Activated T-cell treated with anti-CD3 and anti-CD28 coated beads, Interleukin-2, amount 50 U/mL, for 4 hours (primary cell): Measurements from ENCODE around the gene YY1. TPM values are rescaled to one million over a fixed set of nuclear protein-coding genes. Genes with fewer than 3 reads are reported as not detected.
"Not testable (repeated sequence)": the region's sequence is repeated elsewhere in the genome, so short reads cannot be mapped to it uniquely, and the experiment has no call there.

Source experiments
- ATAC-seq, 2 donors: fragments of 200-7000 bp; cut with Tn5 transposase; one replicate each; pipeline ENCODE4 v1.10.0; 2021
- DNase-seq: peaks from one replicate; pipeline ENCODE4 v3.0.0-alpha.2; 2020
- H3K27me3 Mint-ChIP-seq: one replicate; pipeline ENCODE4 v1.8.0; 2021; ENCODE audit warnings: low read depth, mixed read lengths
- H3K36me3 Mint-ChIP-seq: one replicate; pipeline ENCODE4 v1.8.0; 2022; ENCODE audit warnings: mixed read lengths; ENCODE audit not compliant: insufficient read depth
- H3K4me1 Mint-ChIP-seq: one replicate; pipeline ENCODE4 v1.8.0; 2021; ENCODE audit warnings: low read depth, mixed read lengths
- H3K4me3 Mint-ChIP-seq: one replicate; pipeline ENCODE4 v1.8.0; 2021; ENCODE audit warnings: mild to moderate bottlenecking, moderate library complexity, mixed read lengths
- H3K9me3 Mint-ChIP-seq: one replicate; pipeline ENCODE4 v1.8.0; 2021; ENCODE audit warnings: mixed read lengths
- total RNA-seq, 3 donors: library from RNA; stranded (reverse); gene quantifications; one replicate each; pipeline ENCODE4 v1.2.1, GENCODE V29; 2021

Gene YY1
- total RNA-seq, 3 donors from 2014 or later = 81.3 to 90.1 (median 88.3) TPM

DNA sequence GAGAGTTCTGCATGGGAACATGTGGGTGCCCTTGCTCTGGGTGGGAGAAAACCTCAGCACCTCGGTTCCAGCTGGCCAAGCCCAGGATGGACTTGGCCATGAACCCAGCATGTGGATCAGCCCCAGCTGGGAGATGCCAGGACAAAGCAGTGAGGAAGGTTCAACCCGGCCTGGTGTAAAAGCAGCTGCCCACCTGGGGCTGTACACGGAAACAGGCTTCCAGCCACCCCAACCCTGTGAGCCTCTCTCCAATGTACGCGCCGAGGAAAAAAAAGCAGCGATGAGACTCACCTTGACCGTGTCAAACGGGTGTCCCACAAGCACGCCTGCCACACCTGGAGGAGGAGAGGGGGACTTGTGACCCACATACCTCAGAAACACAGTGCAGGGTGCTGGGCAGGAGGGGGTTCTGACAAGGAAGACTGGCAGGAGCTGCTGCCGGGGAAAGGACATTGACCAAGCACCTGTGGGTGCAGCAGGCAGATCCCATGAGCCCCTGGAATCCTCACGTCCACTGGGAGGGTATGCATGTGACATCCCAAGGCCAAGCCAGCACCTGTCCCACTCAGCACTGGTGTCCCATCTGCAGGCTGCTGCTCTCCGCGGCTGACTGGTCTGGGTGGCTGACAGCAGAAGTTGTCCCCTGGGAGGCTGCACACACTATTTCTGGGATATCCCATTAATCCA, 59.8 kb downstream of the YY1 start:
- DNase-seq (no peak), ATAC-seq (no peak)
- Mint-ChIP-seq H3K27me3 (no peaks in the 10 kb centered on the region), H3K36me3 (no peaks in the 10 kb centered on the region), H3K9me3 (no peaks in the 10 kb centered on the region), H3K4me3 (no peak overlapping the region), H3K4me1 (peaks cover 2% of the 10 kb centered on the region)

DNA sequence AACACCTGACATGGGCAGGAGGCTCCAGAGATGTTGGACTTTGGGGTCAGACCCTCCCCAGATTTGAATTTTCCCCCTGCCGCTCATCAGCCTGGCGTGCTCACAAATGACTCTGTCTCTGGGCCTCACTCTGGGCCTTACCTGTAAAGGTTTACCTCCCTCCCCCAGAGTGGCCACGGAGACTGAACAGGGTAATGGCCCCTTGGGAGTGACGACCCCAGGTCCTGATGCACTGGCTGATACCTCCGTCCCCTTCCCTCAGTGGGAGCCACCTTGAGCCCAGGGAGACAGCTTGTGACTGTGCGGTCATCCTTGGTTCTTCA, 60.3 kb downstream of the YY1 start:
- ATAC-seq (no peak), DNase-seq (no peak)
- no peaks in the 10 kb centered on the region for H3K36me3 Mint-ChIP-seq
- no peaks in the 10 kb centered on the region for H3K9me3 Mint-ChIP-seq
- H3K4me1 Mint-ChIP-seq = peaks cover 2% of the 10 kb centered on the region
- H3K27me3 Mint-ChIP-seq = no peaks in the 10 kb centered on the region
- no peak overlapping the region for H3K4me3 Mint-ChIP-seq

DNA sequence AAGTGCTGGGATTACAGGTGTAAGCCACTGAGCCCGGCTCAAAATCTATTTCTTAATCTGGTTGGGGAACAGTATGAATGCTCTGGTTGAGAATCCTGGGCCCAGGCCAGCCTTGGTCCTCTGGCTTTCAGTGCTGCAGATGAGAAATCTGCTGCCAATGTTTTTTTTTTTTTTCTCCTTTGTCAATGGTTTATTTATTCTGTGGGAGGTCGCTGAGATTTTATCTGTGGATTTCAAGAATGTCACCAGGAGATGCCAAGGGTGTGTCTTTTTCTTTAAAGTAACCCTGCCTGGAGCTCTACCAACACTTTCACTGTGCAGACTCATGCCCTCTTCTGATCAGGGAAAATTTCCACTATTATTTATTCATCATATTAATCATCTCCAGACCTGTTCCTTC, 63.7 kb downstream of the YY1 start:
- Mint-ChIP-seq H3K27me3 (peaks cover 8% of the 10 kb centered on the region), H3K4me3 (no peak overlapping the region), H3K36me3 (no peaks in the 10 kb centered on the region), H3K9me3 (no peaks in the 10 kb centered on the region), H3K4me1 (peaks cover 7% of the 10 kb centered on the region)
- DNase-seq (no peak), ATAC-seq (no peak)

DNA sequence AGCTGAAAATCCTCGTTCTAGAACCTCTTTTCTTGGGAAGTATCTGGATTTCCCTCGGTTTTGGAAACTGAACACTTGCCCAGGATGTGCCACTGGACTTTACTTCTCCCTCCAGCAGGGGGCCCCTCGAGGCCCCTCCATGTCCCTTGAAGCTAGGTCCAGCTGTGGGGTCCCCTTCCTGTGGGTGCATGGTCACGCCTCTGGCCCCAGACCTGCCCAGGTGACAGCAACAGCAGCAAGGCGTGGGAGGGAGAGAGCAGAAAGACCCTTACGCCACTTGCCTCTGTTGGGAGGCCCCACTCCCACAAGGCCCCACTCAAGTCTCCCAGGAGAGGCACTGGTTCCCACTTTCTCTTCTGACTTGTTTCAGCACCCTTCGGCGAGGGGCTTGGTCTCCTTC, 64.2 kb downstream of the YY1 start:
- DNase-seq = no peak
- Mint-ChIP-seq H3K9me3 (no peaks in the 10 kb centered on the region), H3K4me3 (no peak overlapping the region), H3K27me3 (peaks cover 8% of the 10 kb centered on the region), H3K4me1 (peaks cover 7% of the 10 kb centered on the region), H3K36me3 (no peaks in the 10 kb centered on the region)
- no peak for ATAC-seq

DNA sequence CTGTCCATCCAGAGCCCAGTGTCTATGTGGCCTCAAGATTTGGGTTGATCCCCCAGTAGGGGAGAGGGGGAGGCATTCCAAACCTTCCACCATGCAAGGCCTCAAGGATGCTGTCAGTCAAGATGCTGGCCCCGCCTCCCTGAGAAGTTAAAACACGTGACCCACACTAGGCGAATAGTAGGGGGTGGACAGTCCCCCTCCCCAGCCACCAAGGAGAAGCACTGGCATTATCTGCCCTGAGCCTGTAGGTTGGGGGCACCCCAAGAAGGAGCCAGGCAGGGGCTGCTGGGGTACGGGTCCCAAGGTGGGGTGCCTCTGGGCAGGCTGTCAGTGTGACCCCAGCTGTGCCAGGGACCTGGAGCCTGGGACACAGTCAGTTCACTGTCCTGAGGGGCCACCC, 65.0 kb downstream of the YY1 start:
- Mint-ChIP-seq H3K36me3 (no peaks in the 10 kb centered on the region), H3K9me3 (no peaks in the 10 kb centered on the region), H3K4me1 (peaks cover 7% of the 10 kb centered on the region), H3K27me3 (peaks cover 8% of the 10 kb centered on the region), H3K4me3 (no peak overlapping the region)
- no peak for ATAC-seq
- DNase-seq = no peak

DNA sequence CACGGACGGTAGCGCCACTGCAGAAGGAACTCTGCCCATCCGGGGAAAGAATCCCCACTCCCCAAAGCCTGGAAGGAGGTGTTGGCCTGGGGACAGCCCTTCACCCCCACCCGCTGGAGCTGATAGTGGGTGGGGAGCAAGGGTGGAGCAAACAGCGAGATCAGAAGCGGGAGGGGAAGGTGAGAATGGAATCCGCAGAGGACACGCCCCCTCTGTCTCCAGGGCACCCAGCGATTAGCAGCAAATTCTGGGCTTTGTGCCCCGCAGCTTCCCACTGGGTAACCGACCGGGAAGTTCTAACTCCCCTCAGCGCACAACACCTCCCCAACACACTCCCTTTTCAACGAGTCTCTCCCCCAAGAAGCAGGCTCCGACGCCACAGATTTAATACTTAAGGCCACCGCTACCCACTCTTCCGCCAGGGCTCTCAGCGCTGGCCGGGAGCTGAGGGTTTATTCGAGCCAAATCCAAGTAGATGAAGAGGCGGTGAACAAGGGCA, 65.9 kb downstream of the YY1 start:
- H3K36me3 Mint-ChIP-seq = no peaks in the 10 kb centered on the region
- ATAC-seq (no peak), DNase-seq (peak; percentile 24)
- H3K4me1 Mint-ChIP-seq = peaks cover 7% of the 10 kb centered on the region
- no peaks in the 10 kb centered on the region for H3K9me3 Mint-ChIP-seq
- H3K4me3 Mint-ChIP-seq = peak overlapping the region; percentile 74
- H3K27me3 Mint-ChIP-seq = peaks cover 8% of the 10 kb centered on the region

DNA sequence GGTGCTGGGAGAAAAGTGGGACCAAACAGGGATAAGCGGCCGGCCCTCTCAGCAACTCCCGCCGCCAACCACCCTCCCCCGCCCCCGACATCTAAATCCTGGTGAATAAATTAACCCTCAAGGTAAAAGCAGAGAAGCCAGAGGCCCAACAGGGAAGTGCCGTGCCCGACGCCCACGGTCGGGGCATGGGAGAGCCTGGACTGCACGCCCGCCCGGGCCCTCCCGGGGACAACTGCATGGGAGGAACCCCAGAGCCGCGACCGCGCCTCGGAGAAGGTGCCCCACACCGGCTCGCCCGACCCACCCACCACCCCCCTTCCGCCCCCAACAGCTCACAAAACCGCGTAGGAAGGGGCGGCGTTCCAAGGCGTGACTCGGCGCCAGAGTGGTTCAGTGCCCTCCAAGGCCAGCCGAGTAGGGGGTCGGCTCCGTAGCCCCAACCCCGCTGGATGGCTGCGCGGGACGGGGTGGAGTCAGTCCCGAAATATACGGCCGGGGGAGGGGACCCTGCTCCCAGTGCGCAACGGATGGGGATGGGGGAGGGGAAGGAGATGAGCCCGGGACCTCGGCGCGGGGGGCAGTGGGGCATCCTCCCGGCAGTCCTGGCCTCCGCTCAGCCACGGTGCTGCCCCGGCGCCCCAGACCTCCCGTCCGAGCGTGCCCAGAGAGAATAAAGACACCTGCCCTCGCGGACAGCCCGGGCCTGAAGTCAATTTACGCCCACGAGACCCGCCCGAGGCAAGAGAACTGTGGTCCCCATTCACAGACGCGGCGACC, 66.6 kb downstream of the YY1 start:
- Mint-ChIP-seq H3K4me3 (peak overlapping the region; percentile 76), H3K4me1 (peaks cover 7% of the 10 kb centered on the region), H3K9me3 (no peaks in the 10 kb centered on the region), H3K36me3 (no peaks in the 10 kb centered on the region), H3K27me3 (peaks cover 8% of the 10 kb centered on the region)
- ATAC-seq (peak; percentile 19 to 42), DNase-seq (peak; percentile 56)

DNA sequence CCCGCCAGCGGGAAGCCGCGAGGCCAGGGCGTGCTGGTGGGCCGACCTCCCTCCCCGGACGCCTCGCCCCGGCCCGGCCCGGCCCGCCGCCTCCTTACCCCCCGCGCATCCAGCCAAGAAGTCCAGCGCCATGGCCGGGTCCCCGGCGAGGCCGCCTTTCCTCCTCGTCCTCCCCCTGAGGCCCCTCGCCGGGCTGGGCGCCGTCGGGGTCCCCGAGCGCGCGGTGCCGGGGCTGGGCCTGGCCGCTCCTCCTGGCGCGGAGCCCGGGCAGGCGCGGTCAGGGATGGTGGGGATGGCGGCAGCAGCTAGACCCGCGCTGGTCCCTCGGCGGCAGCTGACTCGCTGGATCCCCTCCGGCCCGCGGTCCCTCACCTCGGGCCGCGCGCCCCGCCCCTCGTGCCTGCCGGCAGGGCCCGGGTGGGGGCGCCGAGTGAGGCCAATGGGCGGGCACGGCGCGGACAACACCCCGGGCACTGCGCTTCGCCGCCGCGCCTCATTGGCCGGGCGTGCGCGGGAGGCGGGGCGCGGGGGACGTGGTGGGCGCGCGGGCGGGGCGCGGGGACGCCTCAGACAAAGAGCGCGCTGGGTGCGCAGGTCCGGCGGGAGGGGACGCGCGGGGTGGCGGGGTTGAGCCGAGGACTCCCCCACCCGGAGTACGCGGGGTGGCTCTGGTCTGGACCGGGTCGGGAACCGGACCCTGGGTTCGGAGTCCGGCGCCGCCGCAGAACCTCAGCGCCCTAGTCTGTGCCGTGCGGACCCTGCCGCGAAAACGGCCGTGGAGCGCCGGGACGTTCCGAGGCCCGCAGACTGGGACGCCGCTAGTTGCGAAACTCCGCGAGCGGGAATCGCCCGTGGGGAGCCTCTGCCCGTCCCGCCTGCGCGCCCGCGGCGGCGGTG, 67.4 kb downstream of the YY1 start, which contains the start of gene SLC25A29:
SLC25A29 (minus strand) TSS at position 344 of the 897 bp plus-strand sequence; CDS start at position 132, 212 bp downstream.
- Mint-ChIP-seq H3K4me1 (peaks cover 7% of the 10 kb centered on the region), H3K27me3 (peaks cover 8% of the 10 kb centered on the region), H3K9me3 (no peaks in the 10 kb centered on the region), H3K4me3 (peak within 1 kb of the TSS; percentile 76), H3K36me3 (no peaks in the 10 kb centered on the region)
- DNase-seq = peak; percentile 65
- ATAC-seq = peak; percentile 86 to 91

DNA sequence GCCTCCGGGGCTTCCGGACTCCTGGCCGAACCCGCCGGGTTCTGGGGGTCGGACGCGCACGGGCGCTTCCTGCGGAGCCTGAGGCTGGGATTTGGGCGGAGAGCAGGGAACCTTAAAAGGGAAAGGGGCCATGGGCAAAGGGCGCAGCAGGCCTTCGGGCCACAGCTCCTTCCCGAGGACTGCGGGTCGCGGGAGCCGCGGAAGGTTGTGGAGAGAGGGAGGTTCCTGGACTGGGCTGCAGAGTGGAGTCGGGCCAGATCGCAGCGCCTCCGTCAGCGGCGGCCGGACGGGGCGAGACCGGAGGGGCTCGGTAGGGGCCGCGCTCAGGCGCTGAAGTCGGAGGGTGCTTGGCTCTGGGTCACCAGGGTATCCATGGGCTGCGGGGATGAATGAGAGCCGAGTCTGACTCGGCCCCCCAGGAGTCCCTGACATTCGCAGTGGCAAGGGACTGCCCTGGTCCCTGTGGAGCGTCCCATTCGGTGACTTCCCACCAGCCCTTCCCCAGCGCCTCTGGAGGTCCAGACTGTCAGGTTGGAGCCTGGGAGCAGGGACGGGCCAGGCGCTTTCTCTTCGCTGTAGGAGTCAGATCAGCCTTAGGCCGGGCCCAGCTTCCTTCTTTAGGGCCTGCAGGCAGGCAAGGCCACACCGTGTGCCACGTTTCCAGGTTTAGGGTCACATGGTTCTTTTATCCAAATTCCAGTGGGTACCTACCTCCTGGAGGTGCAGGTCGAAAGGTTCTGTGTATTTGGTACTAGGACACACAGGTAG, 68.2 kb downstream of the YY1 start:
- ATAC-seq (no peak), DNase-seq (no peak)
- H3K36me3 Mint-ChIP-seq = no peaks in the 10 kb centered on the region
- H3K4me3 Mint-ChIP-seq = peak overlapping the region; percentile 75
- peaks cover 7% of the 10 kb centered on the region for H3K4me1 Mint-ChIP-seq
- H3K9me3 Mint-ChIP-seq = no peaks in the 10 kb centered on the region
- peaks cover 8% of the 10 kb centered on the region for H3K27me3 Mint-ChIP-seq

DNA sequence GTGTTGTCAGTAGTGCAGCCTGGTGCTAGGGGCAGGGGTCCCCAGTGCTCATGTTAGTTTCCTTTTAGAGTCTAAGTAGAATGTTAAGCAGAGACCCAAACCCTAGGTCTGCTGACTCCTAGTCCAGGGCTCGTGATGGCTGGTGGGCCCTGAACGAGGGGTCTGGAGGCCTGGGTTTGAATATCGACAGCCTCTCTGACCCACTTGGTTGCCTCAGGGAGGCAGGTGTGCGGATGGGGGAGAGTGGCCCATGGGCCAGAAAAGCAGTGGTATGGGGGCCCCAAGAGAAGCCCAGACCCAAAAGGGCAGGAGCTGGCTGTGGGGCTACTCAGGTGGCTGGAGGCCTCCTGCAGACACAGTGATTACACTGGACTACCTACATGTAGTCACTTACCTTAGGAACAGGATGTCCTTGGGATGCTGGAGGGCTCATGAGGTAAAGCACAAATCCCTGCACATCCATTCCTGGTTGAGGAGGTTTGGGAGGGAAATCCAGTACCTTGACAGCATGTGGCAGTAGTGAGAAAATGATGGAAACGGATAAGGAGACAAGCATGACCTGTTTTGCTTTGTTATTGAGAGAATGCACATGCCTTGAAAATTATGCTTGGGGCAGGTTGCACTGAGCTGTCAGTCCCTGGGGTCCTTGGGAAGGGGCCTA, 69.0 kb downstream of the YY1 start:
- peaks cover 8% of the 10 kb centered on the region for H3K27me3 Mint-ChIP-seq
- no peak for DNase-seq
- no peaks in the 10 kb centered on the region for H3K36me3 Mint-ChIP-seq
- ATAC-seq = no peak
- peaks cover 7% of the 10 kb centered on the region for H3K4me1 Mint-ChIP-seq
- no peaks in the 10 kb centered on the region for H3K9me3 Mint-ChIP-seq
- peak overlapping the region; percentile 75 for H3K4me3 Mint-ChIP-seq

DNA sequence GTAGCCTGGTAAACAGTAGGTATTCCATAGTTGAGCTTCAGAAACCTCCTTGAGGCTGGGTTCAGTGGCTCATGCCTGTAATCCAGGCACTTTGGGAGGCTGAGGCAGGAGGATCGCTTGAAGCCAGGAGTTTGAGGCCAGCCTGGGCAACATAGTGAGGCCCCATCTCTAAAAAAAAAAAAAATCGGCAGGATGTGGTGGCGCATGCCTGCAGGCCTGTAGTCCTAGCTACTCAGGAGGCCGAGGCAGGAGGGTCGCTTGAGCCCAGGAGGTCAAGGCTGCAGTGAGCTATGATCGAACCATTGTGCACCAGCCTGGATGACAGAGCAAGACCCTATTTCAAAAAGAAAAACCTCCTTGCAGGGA, 69.5 kb downstream of the YY1 start:
- H3K36me3 Mint-ChIP-seq, ATAC-seq, H3K27me3 Mint-ChIP-seq, H3K9me3 Mint-ChIP-seq, H3K4me3 Mint-ChIP-seq, DNase-seq, H3K4me1 Mint-ChIP-seq: not testable (repeated sequence)

DNA sequence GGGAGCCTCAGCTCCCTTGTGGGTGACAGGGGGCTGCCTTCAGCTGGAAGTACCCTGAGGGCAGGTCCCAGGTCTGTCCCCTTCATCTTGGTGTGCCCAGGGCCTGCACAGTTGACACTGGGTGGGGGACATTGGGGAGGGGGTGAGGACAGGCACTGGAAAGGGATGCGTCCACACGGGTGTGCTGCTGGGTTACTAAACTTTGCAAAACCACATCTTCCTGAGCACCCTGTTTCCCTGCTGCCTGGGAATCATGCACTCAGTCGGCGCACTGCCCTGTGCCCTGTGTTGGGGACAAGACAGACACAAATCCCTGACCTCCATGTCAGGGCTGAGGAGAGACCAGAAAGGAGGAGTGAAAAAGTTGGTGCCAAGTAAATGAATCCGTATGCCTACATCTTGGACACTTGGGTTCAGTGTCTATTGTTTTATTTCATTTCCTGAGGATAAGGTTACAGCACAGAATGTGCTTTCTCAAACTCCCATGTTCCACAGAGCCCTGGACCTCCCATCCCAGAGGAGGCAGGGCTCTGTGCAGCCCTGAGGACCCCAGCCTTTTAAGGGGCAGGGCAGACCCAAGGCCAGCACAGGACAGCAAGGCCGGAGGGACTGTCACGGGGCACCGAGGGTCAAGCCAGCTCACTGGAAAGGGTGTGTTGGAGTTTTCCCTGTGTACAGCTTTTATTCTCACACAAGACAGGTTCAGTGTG, 70.2 kb downstream of the YY1 start:
- no peaks in the 10 kb centered on the region for H3K9me3 Mint-ChIP-seq
- H3K36me3 Mint-ChIP-seq = no peaks in the 10 kb centered on the region
- no peak for ATAC-seq
- peaks cover 7% of the 10 kb centered on the region for H3K4me1 Mint-ChIP-seq
- DNase-seq = no peak
- H3K4me3 Mint-ChIP-seq = no peak overlapping the region
- H3K27me3 Mint-ChIP-seq = peaks cover 8% of the 10 kb centered on the region
